H1 (cell line): ENCODE results near the gene TUNAR. TPM values are rescaled to one million over a fixed set of nuclear protein-coding genes. Genes with fewer than 3 reads are reported as not detected.

Experiments
- CTCF ChIA-PET: fragments of 300-600 bp; sonication (Branson Sonifier 250); formaldehyde crosslinking; loops from one replicate; lab custom pipeline; 2021; ENCODE audit not compliant: partially characterized antibody; lab: Charles Lee
- POLR2A ChIA-PET: fragments of 300-600 bp; sonication (Branson Sonifier 250); formaldehyde crosslinking; loops from one replicate; lab custom pipeline; 2021; ENCODE audit warnings: inconsistent platforms; ENCODE audit not compliant: partially characterized antibody; lab: Charles Lee
- DNase-seq, 2 experiments: peaks; one replicate each; pipeline versions ENCODE4 v3.0.0 to v3.0.0-alpha.2; 2010 to 2022; ENCODE audit warnings: low spot score in 2 of 2, low read depth in 1 of 2, mixed read lengths in 1 of 2
- FAIRE-seq: peaks from 2 replicates; lab custom pipeline; 2011; peaks lifted over from hg19 to GRCh38; lab: Jason Lieb, UNC
- H2AFZ ChIP-seq: 2 replicates; pipeline ENCODE4 v1.8.1; 2012; ENCODE audit warnings: low read length, inconsistent platforms
- H2AK5ac ChIP-seq: 2 replicates; pipeline ENCODE4 v1.6.1; 2013; ENCODE audit warnings: low read depth, low read length
- H2BK120ac ChIP-seq: replicated peaks from 2 replicates; pipeline ENCODE3; 2013; ENCODE audit warnings: low read depth, low read length, inconsistent platforms
- H2BK12ac ChIP-seq: 2 replicates; pipeline ENCODE4 v1.6.1; 2013; ENCODE audit warnings: low read depth, low read length
- H2BK15ac ChIP-seq: 2 replicates; pipeline ENCODE4 v1.6.1; 2013; ENCODE audit warnings: low read length
- H2BK20ac ChIP-seq: 2 replicates; pipeline ENCODE4 v1.6.1; 2013; ENCODE audit warnings: low read length
- H2BK5ac ChIP-seq: 2 replicates; pipeline ENCODE4 v1.6.1; 2013; ENCODE audit warnings: low read depth, low read length
- H3K14ac ChIP-seq: 2 replicates; pipeline ENCODE4 v1.6.1; 2013; ENCODE audit warnings: inconsistent platforms; ENCODE audit not compliant: insufficient read length
- H3K18ac ChIP-seq: 2 replicates; pipeline ENCODE4 v1.6.1; 2013; ENCODE audit warnings: low read length; ENCODE audit errors: extremely low read depth
- H3K23ac ChIP-seq: 2 replicates; pipeline ENCODE4 v1.6.1; 2013; ENCODE audit warnings: inconsistent platforms; ENCODE audit not compliant: insufficient read length
- H3K23me2 ChIP-seq: 2 replicates; pipeline ENCODE4 v1.6.1; 2013; ENCODE audit warnings: low read depth, low read length
- H3K27ac ChIP-seq: 2 replicates; pipeline ENCODE4 v1.6.1; 2011; ENCODE audit warnings: low read depth, low read length, inconsistent platforms
- H3K27me3 ChIP-seq, 4 experiments: replicated peaks in 1 of 4; 1 replicate in 1 of 4; 2 replicates in 3 of 4; pipeline versions ENCODE4 v1.6.1 to v1.8.1; 2011 to 2013; ENCODE audit warnings: low read length in 3 of 4, mild to moderate bottlenecking in 3 of 4, inconsistent platforms in 2 of 4, mixed read lengths in 2 of 4, moderate library complexity in 1 of 4; ENCODE audit not compliant: control insufficient read depth in 3 of 4, insufficient read depth in 3 of 4; ENCODE audit errors: extremely low read depth in 1 of 4
- H3K36me3 ChIP-seq, 4 experiments: 2 replicates each; pipeline versions ENCODE4 v1.6.1 to v1.8.1; 2011 to 2013; ENCODE audit warnings: mild to moderate bottlenecking in 4 of 4, low read length in 3 of 4, moderate library complexity in 2 of 4, control low read depth in 1 of 4, inconsistent platforms in 1 of 4; ENCODE audit not compliant: insufficient read depth in 4 of 4, control insufficient read depth in 2 of 4
- H3K4ac ChIP-seq: replicated peaks from 2 replicates; pipeline ENCODE3; 2013; ENCODE audit warnings: low read length, low read depth, mixed read lengths, inconsistent platforms; ENCODE audit not compliant: insufficient read length
- H3K4me1 ChIP-seq, 4 experiments: replicated peaks in 1 of 4; 1 replicate in 1 of 4; 2 replicates in 3 of 4; pipeline versions ENCODE4 v1.6.1 to v1.8.1; 2011 to 2013; ENCODE audit warnings: low read length in 3 of 4, inconsistent platforms in 2 of 4, mixed read lengths in 1 of 4; ENCODE audit not compliant: insufficient read depth in 4 of 4, control insufficient read depth in 3 of 4
- H3K4me2 ChIP-seq, 2 experiments: 2 replicates each; pipeline versions ENCODE4 v1.6.1 to v1.8.1; 2011 to 2013; ENCODE audit warnings: low read depth in 2 of 2, low read length in 2 of 2, control low read depth in 1 of 2, inconsistent platforms in 1 of 2, mild to moderate bottlenecking in 1 of 2; ENCODE audit not compliant: insufficient read depth in 1 of 2
- H3K4me3 ChIP-seq, 4 experiments: fragments of 200-600, 300-600 bp in 1 of 4; sonication (generic), shearing (Covaris generic), sonication (Bioruptor Twin) in 1 of 4; 2 replicates each; pipeline versions ENCODE4 v1.5.1 to v1.8.1; 2011 to 2016; ENCODE audit warnings: low read length in 4 of 4, low read depth in 3 of 4, control low read depth in 2 of 4, inconsistent platforms in 2 of 4, mild to moderate bottlenecking in 2 of 4, mixed read lengths in 1 of 4, moderate library complexity in 1 of 4; ENCODE audit not compliant: insufficient read depth in 2 of 4; ENCODE audit errors: extremely low read depth in 1 of 4
- H3K56ac ChIP-seq: replicated peaks from 2 replicates; pipeline ENCODE3; 2013; ENCODE audit warnings: low read depth, mild to moderate bottlenecking, mixed read lengths, low read length, inconsistent platforms; ENCODE audit not compliant: insufficient read length
- H3K79me1 ChIP-seq: 2 replicates; pipeline ENCODE4 v1.6.1; 2013; ENCODE audit warnings: low read depth, low read length, control low read depth
- H3K79me2 ChIP-seq, 2 experiments: 2 replicates each; pipeline versions ENCODE4 v1.6.1 to v1.8.1; 2012 to 2013; ENCODE audit warnings: low read length in 2 of 2, mild to moderate bottlenecking in 2 of 2, inconsistent platforms in 1 of 2; ENCODE audit not compliant: insufficient read depth in 2 of 2, control insufficient read depth in 1 of 2
- H3K9ac ChIP-seq, 4 experiments: replicated peaks in 1 of 4; 1 replicate in 1 of 4; 2 replicates in 3 of 4; pipeline versions ENCODE4 v1.6.1 to v1.8.1; 2011 to 2013; ENCODE audit warnings: low read depth in 3 of 4, low read length in 3 of 4, control low read depth in 2 of 4, mild to moderate bottlenecking in 2 of 4, moderate library complexity in 2 of 4, inconsistent platforms in 1 of 4; ENCODE audit errors: extremely low read depth in 1 of 4
- H3K9me3 ChIP-seq, 2 experiments: 2 replicates each; pipeline versions ENCODE4 v1.6.1 to v1.8.1; 2012 to 2013; ENCODE audit warnings: mild to moderate bottlenecking in 2 of 2, moderate library complexity in 2 of 2, control low read depth in 1 of 2, inconsistent platforms in 1 of 2, low read depth in 1 of 2, low read length in 1 of 2, mixed read lengths in 1 of 2; ENCODE audit not compliant: insufficient read depth in 2 of 2
- H4K20me1 ChIP-seq, 2 experiments: replicated peaks in 1 of 2; 2 replicates each; pipeline versions ENCODE3 to v1.8.1; 2011 to 2013; ENCODE audit warnings: inconsistent platforms in 2 of 2, low read length in 2 of 2, mild to moderate bottlenecking in 1 of 2; ENCODE audit not compliant: insufficient read depth in 2 of 2, control insufficient read depth in 1 of 2
- H4K5ac ChIP-seq: 2 replicates; pipeline ENCODE4 v1.6.1; 2013; ENCODE audit warnings: low read length, low read depth, mixed read lengths, inconsistent platforms; ENCODE audit not compliant: insufficient read length
- H4K8ac ChIP-seq: 2 replicates; pipeline ENCODE4 v1.8.0; 2013; ENCODE audit warnings: mild to moderate bottlenecking, moderate library complexity, low read length, inconsistent platforms; ENCODE audit not compliant: insufficient read depth; ENCODE audit errors: extremely low read depth
- H4K91ac ChIP-seq: replicated peaks from 2 replicates; pipeline ENCODE3; 2013; ENCODE audit warnings: low read length, mixed read lengths, inconsistent platforms; ENCODE audit not compliant: insufficient read length
- E2F6 ChIP-seq: IDR thresholded peaks from 2 replicates; pipeline ENCODE4 v1.6.1; 2012; ENCODE audit warnings: inconsistent platforms
- MAFK ChIP-seq: IDR thresholded peaks from 2 replicates; pipeline ENCODE4 v1.6.1; 2012; ENCODE audit warnings: low read depth, mild to moderate bottlenecking, improper control_type of control experiment, low read length
- WGBS, 2 experiments: shearing (Covaris generic) in 1 of 2; methylation state at CpG; one replicate each; pipeline versions ENCODE4 v1.1.6 to v1.1.7; 2013 to 2015; ENCODE audit warnings: low lambda C conversion rate in 2 of 2, mixed read lengths in 2 of 2, inconsistent platforms in 1 of 2, low coverage in 1 of 2, missing lambda C conversion rate in 1 of 2; ENCODE audit not compliant: insufficient replicate concordance in 2 of 2, insufficient coverage in 1 of 2, insufficient read length in 1 of 2; ENCODE audit errors: extremely low coverage in 1 of 2, missing lambda C conversion rate in 1 of 2; 5-methylcytosine and 5-hydroxymethylcytosine counted together
- polyA plus RNA-seq, 7 experiments: library from polyadenylated mRNA; depleted of rRNA in 3 of 7; stranded (reverse) in 5 of 7; unstranded in 2 of 7; fragments of >200 nt in 5 of 7; fragments of 200-250 nt in 2 of 7; gene quantifications; 1 replicate in 5 of 7; 2 replicates in 1 of 7; 4 replicates in 1 of 7; pipeline versions ENCODE4 v1.2.1 to v1.2.3, GENCODE V29; 2011 to 2013; ENCODE audit warnings: missing spikeins in 2 of 7, mixed read lengths in 2 of 7
- total RNA-seq: library from RNA; stranded (reverse); fragmentation: NEBNext Ultra II Directional; extraction: Animal tissue kit (Norgen Biotek cat#: 25700); gene quantifications from 2 replicates; pipeline ENCODE4 v1.2.1, GENCODE V29; 2021

Gene TUNAR
- total and polyA plus RNA-seq, 2 of the 8 experiments (the other 6 are each of a cell fraction or from before 2014, with no cell fraction given): 12.8 to 63.9 TPM

- no peak for DNase-seq
- Histone ChIP-seq H2AFZ (no peak overlapping the region), H3K14ac (no peak overlapping the region), H3K23me2 (no peaks in the 10 kb centered on the region), H3K4ac (no peak overlapping the region), H4K8ac (no peak overlapping the region), H2BK20ac (no peak overlapping the region), H3K23ac (no peak overlapping the region), H3K27me3 (no peaks in the 10 kb centered on the region), H3K56ac (no peak overlapping the region), H3K4me3 (no peak overlapping the region), H2BK5ac (no peak overlapping the region), H4K20me1 (no peaks in the 10 kb centered on the region), H3K9ac (no peak overlapping the region), H3K36me3 (peaks cover 0 to 47% (median 9%) of the 10 kb centered on the region in 4 experiments; a peak in 5 of 8 replicates), H2BK15ac (peak overlapping the region; percentile 2; the same call in 1 of the 2 replicates), H3K4me1 (peaks cover 0 to 10% (median 5%) of the 10 kb centered on the region in 4 experiments; a peak in 4 of 7 replicates), H3K4me2 (no peak overlapping the region), H4K91ac (no peak overlapping the region), H2BK120ac (no peak overlapping the region), H2BK12ac (no peak overlapping the region), H4K5ac (no peak overlapping the region), H3K79me1 (no peaks in the 10 kb centered on the region), H3K9me3 (no peaks in the 10 kb centered on the region), H3K79me2 (peaks cover 0 to 4% of the 10 kb centered on the region in 2 experiments; a peak in 1 of 4 replicates), H2AK5ac (no peak overlapping the region), H3K27ac (no peak overlapping the region), H3K18ac (no peak overlapping the region)
- FAIRE-seq: no peak
- WGBS, 2 experiments: 92% methylated on average over 4 of the region's 4 CpGs; no CpG with 5 or more reads in 1 of the 2 experiments
- POLR2A ChIA-PET: no interaction called here
- TF ChIP-seq MAFK: no peak
- no peak for TF ChIP-seq E2F6
- CTCF ChIA-PET: interaction anchor here (0.9 to 1.3 kb wide), 4 partner anchors 16 to 72 kb away, joined by 3 to 6 read pairs (median 3); no protein-coding TSS in a partner anchor
Measured at GRCh38 chr14:95922080-95922479, 45.4 kb downstream of the TUNAR start.
